H1 (cell line): ENCODE results near the gene MACROD2. TPM values are rescaled to one million over a fixed set of nuclear protein-coding genes. Genes with fewer than 3 reads are reported as not detected.

Source experiments
- CTCF ChIA-PET: fragments of 300-600 bp; sonication (Branson Sonifier 250); formaldehyde crosslinking; loops from one replicate; lab custom pipeline; 2021; ENCODE audit not compliant: partially characterized antibody; lab: Charles Lee
- POLR2A ChIA-PET: fragments of 300-600 bp; sonication (Branson Sonifier 250); formaldehyde crosslinking; loops from one replicate; lab custom pipeline; 2021; ENCODE audit warnings: inconsistent platforms; ENCODE audit not compliant: partially characterized antibody; lab: Charles Lee
- DNase-seq, 2 experiments: peaks; one replicate each; pipeline versions ENCODE4 v3.0.0 to v3.0.0-alpha.2; 2010 to 2022; ENCODE audit warnings: low spot score in 2 of 2, low read depth in 1 of 2, mixed read lengths in 1 of 2
- FAIRE-seq: peaks from 2 replicates; lab custom pipeline; 2011; peaks lifted over from hg19 to GRCh38; lab: Jason Lieb, UNC
- H2AFZ ChIP-seq: 2 replicates; pipeline ENCODE4 v1.8.1; 2012; ENCODE audit warnings: low read length, inconsistent platforms
- H2AK5ac ChIP-seq: 2 replicates; pipeline ENCODE4 v1.6.1; 2013; ENCODE audit warnings: low read depth, low read length
- H2BK120ac ChIP-seq: replicated peaks from 2 replicates; pipeline ENCODE3; 2013; ENCODE audit warnings: low read depth, low read length, inconsistent platforms
- H2BK12ac ChIP-seq: 2 replicates; pipeline ENCODE4 v1.6.1; 2013; ENCODE audit warnings: low read depth, low read length
- H2BK15ac ChIP-seq: 2 replicates; pipeline ENCODE4 v1.6.1; 2013; ENCODE audit warnings: low read length
- H2BK20ac ChIP-seq: 2 replicates; pipeline ENCODE4 v1.6.1; 2013; ENCODE audit warnings: low read length
- H2BK5ac ChIP-seq: 2 replicates; pipeline ENCODE4 v1.6.1; 2013; ENCODE audit warnings: low read depth, low read length
- H3K14ac ChIP-seq: 2 replicates; pipeline ENCODE4 v1.6.1; 2013; ENCODE audit warnings: inconsistent platforms; ENCODE audit not compliant: insufficient read length
- H3K18ac ChIP-seq: 2 replicates; pipeline ENCODE4 v1.6.1; 2013; ENCODE audit warnings: low read length; ENCODE audit errors: extremely low read depth
- H3K23ac ChIP-seq: 2 replicates; pipeline ENCODE4 v1.6.1; 2013; ENCODE audit warnings: inconsistent platforms; ENCODE audit not compliant: insufficient read length
- H3K23me2 ChIP-seq: 2 replicates; pipeline ENCODE4 v1.6.1; 2013; ENCODE audit warnings: low read depth, low read length
- H3K27ac ChIP-seq: 2 replicates; pipeline ENCODE4 v1.6.1; 2011; ENCODE audit warnings: low read depth, low read length, inconsistent platforms
- H3K27me3 ChIP-seq, 4 experiments: replicated peaks in 1 of 4; 1 replicate in 1 of 4; 2 replicates in 3 of 4; pipeline versions ENCODE4 v1.6.1 to v1.8.1; 2011 to 2013; ENCODE audit warnings: low read length in 3 of 4, mild to moderate bottlenecking in 3 of 4, inconsistent platforms in 2 of 4, mixed read lengths in 2 of 4, moderate library complexity in 1 of 4; ENCODE audit not compliant: control insufficient read depth in 3 of 4, insufficient read depth in 3 of 4; ENCODE audit errors: extremely low read depth in 1 of 4
- H3K36me3 ChIP-seq, 4 experiments: 2 replicates each; pipeline versions ENCODE4 v1.6.1 to v1.8.1; 2011 to 2013; ENCODE audit warnings: mild to moderate bottlenecking in 4 of 4, low read length in 3 of 4, moderate library complexity in 2 of 4, control low read depth in 1 of 4, inconsistent platforms in 1 of 4; ENCODE audit not compliant: insufficient read depth in 4 of 4, control insufficient read depth in 2 of 4
- H3K4ac ChIP-seq: replicated peaks from 2 replicates; pipeline ENCODE3; 2013; ENCODE audit warnings: low read length, low read depth, mixed read lengths, inconsistent platforms; ENCODE audit not compliant: insufficient read length
- H3K4me1 ChIP-seq, 4 experiments: replicated peaks in 1 of 4; 1 replicate in 1 of 4; 2 replicates in 3 of 4; pipeline versions ENCODE4 v1.6.1 to v1.8.1; 2011 to 2013; ENCODE audit warnings: low read length in 3 of 4, inconsistent platforms in 2 of 4, mixed read lengths in 1 of 4; ENCODE audit not compliant: insufficient read depth in 4 of 4, control insufficient read depth in 3 of 4
- H3K4me2 ChIP-seq, 2 experiments: 2 replicates each; pipeline versions ENCODE4 v1.6.1 to v1.8.1; 2011 to 2013; ENCODE audit warnings: low read depth in 2 of 2, low read length in 2 of 2, control low read depth in 1 of 2, inconsistent platforms in 1 of 2, mild to moderate bottlenecking in 1 of 2; ENCODE audit not compliant: insufficient read depth in 1 of 2
- H3K4me3 ChIP-seq, 4 experiments: fragments of 200-600, 300-600 bp in 1 of 4; sonication (generic), shearing (Covaris generic), sonication (Bioruptor Twin) in 1 of 4; 2 replicates each; pipeline versions ENCODE4 v1.5.1 to v1.8.1; 2011 to 2016; ENCODE audit warnings: low read length in 4 of 4, low read depth in 3 of 4, control low read depth in 2 of 4, inconsistent platforms in 2 of 4, mild to moderate bottlenecking in 2 of 4, mixed read lengths in 1 of 4, moderate library complexity in 1 of 4; ENCODE audit not compliant: insufficient read depth in 2 of 4; ENCODE audit errors: extremely low read depth in 1 of 4
- H3K56ac ChIP-seq: replicated peaks from 2 replicates; pipeline ENCODE3; 2013; ENCODE audit warnings: low read depth, mild to moderate bottlenecking, mixed read lengths, low read length, inconsistent platforms; ENCODE audit not compliant: insufficient read length
- H3K79me1 ChIP-seq: 2 replicates; pipeline ENCODE4 v1.6.1; 2013; ENCODE audit warnings: low read depth, low read length, control low read depth
- H3K79me2 ChIP-seq, 2 experiments: 2 replicates each; pipeline versions ENCODE4 v1.6.1 to v1.8.1; 2012 to 2013; ENCODE audit warnings: low read length in 2 of 2, mild to moderate bottlenecking in 2 of 2, inconsistent platforms in 1 of 2; ENCODE audit not compliant: insufficient read depth in 2 of 2, control insufficient read depth in 1 of 2
- H3K9ac ChIP-seq, 4 experiments: replicated peaks in 1 of 4; 1 replicate in 1 of 4; 2 replicates in 3 of 4; pipeline versions ENCODE4 v1.6.1 to v1.8.1; 2011 to 2013; ENCODE audit warnings: low read depth in 3 of 4, low read length in 3 of 4, control low read depth in 2 of 4, mild to moderate bottlenecking in 2 of 4, moderate library complexity in 2 of 4, inconsistent platforms in 1 of 4; ENCODE audit errors: extremely low read depth in 1 of 4
- H3K9me3 ChIP-seq, 2 experiments: 2 replicates each; pipeline versions ENCODE4 v1.6.1 to v1.8.1; 2012 to 2013; ENCODE audit warnings: mild to moderate bottlenecking in 2 of 2, moderate library complexity in 2 of 2, control low read depth in 1 of 2, inconsistent platforms in 1 of 2, low read depth in 1 of 2, low read length in 1 of 2, mixed read lengths in 1 of 2; ENCODE audit not compliant: insufficient read depth in 2 of 2
- H4K20me1 ChIP-seq, 2 experiments: replicated peaks in 1 of 2; 2 replicates each; pipeline versions ENCODE3 to v1.8.1; 2011 to 2013; ENCODE audit warnings: inconsistent platforms in 2 of 2, low read length in 2 of 2, mild to moderate bottlenecking in 1 of 2; ENCODE audit not compliant: insufficient read depth in 2 of 2, control insufficient read depth in 1 of 2
- H4K5ac ChIP-seq: 2 replicates; pipeline ENCODE4 v1.6.1; 2013; ENCODE audit warnings: low read length, low read depth, mixed read lengths, inconsistent platforms; ENCODE audit not compliant: insufficient read length
- H4K8ac ChIP-seq: 2 replicates; pipeline ENCODE4 v1.8.0; 2013; ENCODE audit warnings: mild to moderate bottlenecking, moderate library complexity, low read length, inconsistent platforms; ENCODE audit not compliant: insufficient read depth; ENCODE audit errors: extremely low read depth
- H4K91ac ChIP-seq: replicated peaks from 2 replicates; pipeline ENCODE3; 2013; ENCODE audit warnings: low read length, mixed read lengths, inconsistent platforms; ENCODE audit not compliant: insufficient read length
- BRCA1 ChIP-seq: IDR thresholded peaks from 2 replicates; pipeline ENCODE4 v1.6.1; 2012; ENCODE audit warnings: low read depth, low read length, improper control_type of control experiment
- CHD1 ChIP-seq: IDR thresholded peaks from 2 replicates; pipeline ENCODE4 v1.6.1; 2012; ENCODE audit warnings: low read depth, low read length, improper control_type of control experiment
- E2F6 ChIP-seq: IDR thresholded peaks from 2 replicates; pipeline ENCODE4 v1.6.1; 2012; ENCODE audit warnings: inconsistent platforms
- MAX ChIP-seq: IDR thresholded peaks from 2 replicates; pipeline ENCODE4 v1.6.1; 2012; ENCODE audit warnings: inconsistent platforms
- PHF8 ChIP-seq: fragments of 200-600 bp; sonication (generic); conservative IDR thresholded peaks from 2 replicates; pipeline ENCODE4 v1.7.1; 2012; ENCODE audit warnings: low read depth, mild to moderate bottlenecking, inconsistent platforms, low read length, moderate library complexity
- RFX5 ChIP-seq: IDR thresholded peaks from 2 replicates; pipeline ENCODE4 v1.6.1; 2011; ENCODE audit warnings: low read depth, low read length, improper control_type of control experiment, borderline replicate concordance
- WGBS, 2 experiments: shearing (Covaris generic) in 1 of 2; methylation state at CpG; one replicate each; pipeline versions ENCODE4 v1.1.6 to v1.1.7; 2013 to 2015; ENCODE audit warnings: low lambda C conversion rate in 2 of 2, mixed read lengths in 2 of 2, inconsistent platforms in 1 of 2, low coverage in 1 of 2, missing lambda C conversion rate in 1 of 2; ENCODE audit not compliant: insufficient replicate concordance in 2 of 2, insufficient coverage in 1 of 2, insufficient read length in 1 of 2; ENCODE audit errors: extremely low coverage in 1 of 2, missing lambda C conversion rate in 1 of 2; 5-methylcytosine and 5-hydroxymethylcytosine counted together
- polyA plus RNA-seq, 7 experiments: library from polyadenylated mRNA; depleted of rRNA in 3 of 7; stranded (reverse) in 5 of 7; unstranded in 2 of 7; fragments of >200 nt in 5 of 7; fragments of 200-250 nt in 2 of 7; gene quantifications; 1 replicate in 5 of 7; 2 replicates in 1 of 7; 4 replicates in 1 of 7; pipeline versions ENCODE4 v1.2.1 to v1.2.3, GENCODE V29; 2011 to 2013; ENCODE audit warnings: missing spikeins in 2 of 7, mixed read lengths in 2 of 7
- total RNA-seq: library from RNA; stranded (reverse); fragmentation: NEBNext Ultra II Directional; extraction: Animal tissue kit (Norgen Biotek cat#: 25700); gene quantifications from 2 replicates; pipeline ENCODE4 v1.2.1, GENCODE V29; 2021

Gene MACROD2
- total and polyA plus RNA-seq, 2 of the 8 experiments (the other 6 are each of a cell fraction or from before 2014, with no cell fraction given) = 0.70 to 3.9 TPM

GRCh38 chr20:15440049-15440820, 1444.9 kb downstream of the MACROD2 start:
- CTCF ChIA-PET = interaction anchor here (1.9 kb wide), 1 partner anchor 19 kb away, joined by 5 read pairs; no protein-coding TSS in a partner anchor
- no peak for FAIRE-seq

More at GRCh38 chr20:15440049-15440820, 1444.9 kb downstream of the MACROD2 start:
- Histone ChIP-seq H2BK12ac (no peak overlapping the region), H3K9ac (no peak overlapping the region), H3K36me3 (no peaks in the 10 kb centered on the region), H4K5ac (no peak overlapping the region), H4K91ac (no peak overlapping the region), H2BK15ac (no peak overlapping the region), H3K27ac (no peak overlapping the region), H2AFZ (no peak overlapping the region), H3K23ac (no peak overlapping the region), H2AK5ac (no peak overlapping the region), H3K9me3 (no peaks in the 10 kb centered on the region), H4K20me1 (no peaks in the 10 kb centered on the region), H3K23me2 (no peaks in the 10 kb centered on the region), H4K8ac (no peak overlapping the region), H3K14ac (no peak overlapping the region), H3K56ac (no peak overlapping the region), H2BK20ac (no peak overlapping the region), H3K4me3 (peak overlapping the region in 1 of 4 experiments; percentile 2; a peak in 1 of 8 replicates), H3K79me1 (no peaks in the 10 kb centered on the region), H3K4ac (no peak overlapping the region), H3K4me2 (no peak overlapping the region; a peak in 1 of 4 replicates), H3K27me3 (no peaks in the 10 kb centered on the region), H3K79me2 (no peaks in the 10 kb centered on the region), H2BK120ac (no peak overlapping the region), H3K18ac (no peak overlapping the region), H2BK5ac (no peak overlapping the region), H3K4me1 (peaks cover 0 to 11% (median 2%) of the 10 kb centered on the region in 4 experiments; a peak in 3 of 7 replicates)
- 69% methylated on average over 7 of the region's 7 CpGs; no CpG with 5 or more reads in 1 of the 2 experiments for WGBS, 2 experiments
- DNase-seq = no peak
- TF ChIP-seq E2F6 (0 out of 2 replicates have a peak, but pooled peaks have one; percentile 11), PHF8 (no peak), CHD1 (no peak), RFX5 (no peak), MAX (no peak), BRCA1 (no peak)
- POLR2A ChIA-PET = no interaction called here
